Fibroblast of lung (primary cell): ENCODE data around the gene BPIFB3.

ENCODE experiments used
- CTCF ChIP-seq, 2 donors: IDR thresholded peaks in 1 of 2; conservative IDR thresholded peaks in 1 of 2; 1 replicate in 1 of 2; 2 replicates in 1 of 2; pipeline ENCODE4 v1.5.1; 2011 to 2012; ENCODE audit warnings: low read length in 2 of 2, control low read depth in 1 of 2, inconsistent platforms in 1 of 2, low read depth in 1 of 2, mild to moderate bottlenecking in 1 of 2
- EZH2 ChIP-seq: IDR thresholded peaks from 2 replicates; pipeline ENCODE4 v1.5.1; 2012; ENCODE audit warnings: low read length, control low read depth, mild to moderate bottlenecking; ENCODE audit errors: missing control alignments

GRCh38 chr20:33061658-33062028, 7.9 kb downstream of the BPIFB3 start:
- TF ChIP-seq CTCF (conservative IDR thresholded peaks at IDR 0.05 in 1 of 2, IDR thresholded peaks at IDR 0.05 in 1 of 2; ENCODE audit: low read depth in 1 of 2, low read length in 2 of 2) = no peak
- no peak for TF ChIP-seq EZH2
